ENCODE data around the gene ZNF438.
"Not testable (repeated sequence)": the region's sequence is repeated elsewhere in the genome, so short reads cannot be mapped to it uniquely, and the experiment has no call there.

The ZNF438 gene

DNA sequence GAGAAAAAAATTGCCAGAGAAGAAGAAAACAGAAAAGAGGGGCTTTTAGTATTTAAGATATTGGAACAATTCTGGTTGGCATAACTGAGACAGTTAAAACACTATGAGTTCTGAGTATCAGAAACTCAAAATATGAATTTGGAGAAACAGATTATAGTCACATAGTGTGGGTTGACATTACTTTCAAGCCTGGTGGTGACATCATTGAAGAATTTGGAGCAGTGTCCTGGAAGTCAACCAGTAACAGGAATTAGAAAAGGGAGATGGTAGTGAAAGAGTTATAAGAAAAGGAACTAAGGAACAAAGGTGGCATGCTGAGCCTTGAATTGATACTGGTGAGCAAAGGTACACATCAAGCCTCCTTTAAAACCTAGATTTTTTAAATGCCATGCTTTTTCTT lies 88.2 kb downstream of the ZNF438 start:
- no peak for DNase-seq (ENCODE audit: low spot score)

DNA sequence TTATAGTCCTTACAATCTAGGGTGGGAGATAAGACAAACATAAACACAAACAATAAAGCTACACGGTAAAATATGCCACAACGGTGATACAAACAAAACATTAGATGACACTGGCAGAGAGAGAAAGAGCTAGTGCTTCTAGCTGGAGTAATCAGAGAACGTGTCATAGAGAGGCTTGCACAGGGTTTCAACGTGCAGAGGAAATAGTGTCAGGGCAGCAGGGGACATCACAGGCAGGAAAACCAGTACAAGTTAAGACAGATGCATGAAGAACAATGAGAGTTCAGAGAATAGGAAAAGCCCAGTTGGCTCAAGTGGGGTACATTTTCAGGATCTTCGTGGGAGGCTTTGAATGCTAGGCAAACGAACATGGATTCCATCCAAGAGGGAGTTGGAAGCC lies 91.4 kb downstream of the ZNF438 start:
- no peak for DNase-seq (ENCODE audit: low spot score)

DNA sequence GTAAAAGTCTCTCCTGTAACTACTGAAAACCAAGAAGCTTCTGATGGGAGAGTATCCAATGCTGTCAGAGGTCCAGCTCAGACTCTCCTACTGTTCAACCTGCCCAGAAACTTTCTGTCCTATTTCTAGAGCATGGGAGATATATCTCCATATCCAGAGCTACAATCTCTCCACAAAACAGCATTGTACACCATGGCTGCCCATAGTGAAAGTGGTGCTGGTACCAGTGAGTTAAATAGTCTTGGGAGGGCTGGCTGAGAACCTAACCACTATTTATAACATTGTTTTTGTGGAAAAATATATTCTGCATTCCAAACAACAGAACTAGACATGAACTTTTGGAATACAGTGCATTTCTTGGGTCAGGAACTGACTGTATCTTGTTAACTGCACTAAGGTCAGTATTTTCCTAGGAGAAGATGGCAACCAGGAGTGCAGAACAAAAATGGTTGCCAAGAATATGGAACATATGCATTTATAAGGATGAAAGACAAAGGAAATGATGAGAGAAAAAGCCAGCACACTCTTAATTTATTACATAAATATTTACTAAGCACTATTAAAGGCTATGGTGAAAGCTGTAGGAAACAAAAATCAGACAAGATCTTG lies 91.9 kb downstream of the ZNF438 start:
- no peak for DNase-seq (ENCODE audit: low spot score)

DNA sequence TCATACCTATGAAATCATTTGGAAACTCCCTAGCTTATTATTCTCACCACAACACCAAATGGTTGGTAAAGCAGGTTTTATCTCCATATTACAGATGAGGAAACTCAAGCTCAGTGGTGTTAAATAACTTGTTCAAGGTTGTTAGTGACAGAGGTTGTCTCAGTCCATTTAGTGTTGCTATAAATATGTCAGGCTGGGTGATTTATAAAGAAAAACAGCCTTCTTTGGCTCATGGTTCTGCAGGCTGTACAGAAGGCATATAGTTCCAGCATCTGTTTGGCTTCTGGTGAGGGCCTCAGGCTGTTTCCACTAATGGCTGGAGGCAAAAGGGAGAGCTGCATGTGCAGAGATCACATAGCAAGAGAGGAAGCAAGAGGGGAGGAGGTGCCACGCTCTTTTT lies 96.6 kb downstream of the ZNF438 start:
- no peak for DNase-seq (ENCODE audit: low spot score)

DNA sequence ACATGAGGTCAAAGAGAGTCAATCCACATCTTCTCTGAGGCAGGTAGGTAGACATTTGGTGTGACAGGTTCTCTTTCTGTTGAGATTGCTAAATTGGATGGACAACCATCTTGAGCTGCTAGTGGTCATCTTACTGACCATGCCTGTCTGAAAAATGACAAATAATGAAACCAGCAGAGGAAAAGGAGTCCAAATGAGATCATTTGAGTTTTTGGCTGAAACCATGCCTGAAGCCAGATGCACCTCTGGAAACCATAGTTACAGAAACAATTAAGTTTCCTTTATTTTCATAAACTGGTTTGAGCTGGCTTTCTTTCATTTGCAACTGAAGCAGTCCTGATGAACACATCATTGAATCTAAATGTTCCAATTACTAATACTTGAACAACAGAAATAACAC lies 100.6 kb downstream of the ZNF438 start:
- DNase-seq (ENCODE audit: low spot score), result no peak

DNA sequence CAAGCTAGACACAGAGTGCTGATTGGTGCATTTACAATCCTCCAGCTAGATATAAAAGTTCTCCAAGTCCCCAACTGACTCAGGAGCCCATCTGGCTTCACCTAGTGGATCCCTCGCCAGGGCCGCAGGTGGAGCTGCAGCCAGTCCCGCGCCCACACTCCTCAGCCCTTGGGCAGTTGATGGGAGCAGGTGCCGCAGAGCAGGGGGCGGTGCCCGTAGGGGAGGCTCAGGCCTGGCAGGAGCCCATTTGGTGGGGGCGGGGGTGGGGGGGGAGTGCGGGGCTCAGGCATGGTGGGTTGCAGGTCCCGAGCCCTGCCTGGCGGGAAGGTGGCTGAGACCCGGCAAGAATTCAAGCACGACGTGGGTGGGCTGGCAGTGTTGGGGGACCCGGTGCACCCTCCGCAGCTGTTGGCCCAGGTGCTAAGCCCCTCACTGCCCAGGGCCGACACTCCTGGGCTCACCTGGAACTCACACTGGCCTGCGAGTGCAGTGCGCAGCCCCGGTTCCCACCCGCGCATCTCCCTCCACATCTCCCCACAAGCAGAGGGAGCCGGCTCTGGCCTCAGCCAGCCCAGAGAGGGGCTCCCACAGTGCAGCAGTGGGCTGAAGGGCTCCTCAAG lies 101.7 kb downstream of the ZNF438 start:
- no peak for DNase-seq (ENCODE audit: low spot score)

DNA sequence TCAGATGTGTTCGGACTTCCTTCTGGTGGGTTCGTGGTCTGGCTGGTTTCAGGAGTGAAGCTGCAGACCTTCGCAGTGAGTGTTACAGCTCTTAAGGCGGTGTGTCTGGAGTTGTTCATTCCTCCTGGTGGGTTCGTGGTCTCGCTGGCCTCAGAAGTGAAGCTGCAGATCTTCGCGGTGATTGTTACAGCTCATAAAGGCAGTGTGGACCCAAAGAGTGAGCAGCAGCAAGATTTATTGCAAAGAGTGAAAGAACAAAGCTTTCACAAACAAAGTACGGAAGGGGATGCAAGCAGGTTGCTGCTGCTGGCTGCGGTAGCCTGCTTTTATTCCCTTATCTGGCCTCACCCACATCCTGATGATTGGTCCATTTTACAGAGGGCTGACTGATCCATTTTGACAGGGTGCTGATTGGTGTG lies 102.3 kb downstream of the ZNF438 start:
- not testable (repeated sequence) for DNase-seq (ENCODE audit: low spot score)

DNA sequence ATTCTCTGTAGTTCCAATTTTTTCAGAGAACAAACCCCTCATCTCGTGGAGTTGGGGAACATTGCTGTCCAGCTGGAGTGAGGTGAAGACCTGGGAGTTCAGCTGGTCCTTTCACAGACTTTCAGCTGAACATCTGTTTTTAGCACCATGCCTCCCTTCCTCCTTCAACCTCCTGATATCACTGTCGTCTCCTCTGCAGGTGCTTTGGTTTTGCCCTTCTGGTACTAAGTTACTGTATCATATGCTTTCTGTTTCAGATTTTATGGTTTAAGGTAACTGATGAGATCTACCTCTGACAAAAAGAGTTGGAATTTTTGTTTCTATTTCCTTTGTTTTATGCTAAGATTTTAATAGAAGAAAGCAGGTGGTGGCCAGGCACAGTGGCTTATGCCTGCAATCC lies 102.9 kb downstream of the ZNF438 start:
- no peak for DNase-seq (ENCODE audit: low spot score)

DNA sequence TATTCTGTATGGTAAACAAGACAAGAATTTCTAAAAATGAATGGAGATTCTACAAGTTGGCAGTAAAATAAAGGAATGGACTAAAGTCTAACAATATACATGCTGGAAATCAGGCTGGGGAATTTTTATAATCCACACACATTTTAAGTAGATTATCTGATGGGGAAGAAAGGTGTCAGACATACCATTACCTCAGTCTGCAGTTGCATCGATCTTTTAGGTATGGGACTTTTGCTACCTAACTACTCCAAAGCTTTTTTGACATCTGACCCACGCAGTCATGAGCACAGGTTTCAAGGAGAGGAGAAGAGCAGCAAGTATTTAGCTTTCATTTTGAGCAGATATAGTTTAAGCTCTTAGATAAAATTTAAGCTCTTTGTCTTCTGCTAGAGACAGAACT lies 113.0 kb downstream of the ZNF438 start:
- DNase-seq (ENCODE audit: low spot score), result no peak

DNA sequence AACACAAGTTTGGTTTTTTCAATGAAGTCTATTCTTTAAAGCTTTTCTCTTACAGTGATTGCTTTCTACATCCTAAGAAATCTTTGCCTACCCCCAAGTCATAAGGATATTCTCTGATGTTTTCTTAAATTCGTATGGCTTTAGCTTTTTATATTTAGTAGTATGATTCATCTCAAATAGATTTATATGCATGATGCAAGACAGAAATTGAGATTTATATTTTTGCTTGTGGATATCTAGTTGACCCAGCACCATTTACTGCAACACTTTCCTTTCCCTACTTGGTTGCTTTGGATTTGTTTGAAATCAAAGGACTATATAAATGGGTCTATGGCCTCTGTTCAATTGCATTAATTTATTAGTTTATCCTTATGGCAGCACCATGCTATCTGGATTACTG lies 113.9 kb downstream of the ZNF438 start:
- DNase-seq (ENCODE audit: low spot score), result no peak

DNA sequence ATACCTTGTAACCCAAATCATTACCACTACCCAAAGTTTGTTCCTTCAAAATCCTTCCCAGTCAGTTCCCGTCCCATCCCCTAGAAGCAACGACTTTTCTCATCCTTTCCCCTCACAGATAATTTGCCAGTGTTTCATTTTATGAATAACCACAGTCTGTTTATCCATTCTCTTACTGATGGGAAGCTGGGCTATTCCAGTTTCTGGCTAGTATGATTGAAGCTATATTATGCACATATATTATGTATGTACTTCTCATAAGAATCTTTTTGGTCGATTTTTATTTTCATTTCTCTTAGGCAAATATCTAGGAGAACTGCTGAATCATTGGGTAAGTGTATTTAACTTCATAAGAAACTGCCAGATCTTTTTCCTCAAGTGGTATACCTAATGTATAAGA lies 114.6 kb downstream of the ZNF438 start:
- no peak for DNase-seq (ENCODE audit: low spot score)

DNA sequence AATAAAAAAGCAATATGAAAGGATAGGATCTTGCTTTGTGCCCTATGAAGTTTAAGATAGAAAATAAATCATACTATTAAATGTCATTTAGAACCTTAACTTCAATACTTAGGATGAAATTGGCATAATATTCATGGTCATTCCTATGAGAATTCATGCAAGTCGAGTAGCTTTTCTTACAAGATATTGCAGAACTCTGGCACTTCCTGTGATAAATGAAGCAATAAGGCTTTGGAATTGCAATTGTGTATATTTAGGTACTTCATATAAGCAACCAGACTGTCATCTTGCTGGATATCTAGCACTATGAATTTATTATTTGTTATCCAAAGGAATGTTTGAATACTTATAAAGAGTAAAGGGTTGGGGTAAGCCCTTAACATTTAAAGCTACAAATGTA lies 116.5 kb downstream of the ZNF438 start:
- no peak for DNase-seq (ENCODE audit: low spot score)

DNA sequence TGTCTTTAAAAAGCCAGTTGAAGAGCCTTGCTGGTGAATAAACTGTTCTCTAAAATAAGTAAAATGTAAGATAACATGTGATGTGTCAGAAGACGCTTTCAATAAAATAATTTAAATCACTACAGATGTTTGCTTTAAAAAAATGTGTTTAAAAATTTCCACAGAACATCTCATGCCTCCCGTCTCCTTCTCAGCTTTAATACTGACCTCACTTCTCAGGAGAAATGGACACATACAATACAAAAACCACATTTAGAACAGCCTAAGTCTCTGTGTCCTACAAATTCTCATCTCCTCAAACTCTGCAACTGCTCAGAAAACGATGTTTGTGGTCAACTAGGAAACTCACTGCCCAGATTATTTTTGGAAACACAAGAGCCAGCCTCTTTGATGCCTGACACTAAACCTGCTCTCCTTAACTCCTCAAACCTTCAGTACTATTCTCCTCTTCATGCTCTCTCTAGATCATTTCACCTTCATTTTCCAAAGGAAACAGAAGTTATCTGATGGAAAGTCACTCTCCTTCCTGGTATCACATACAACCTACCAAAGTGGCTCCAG lies 120.3 kb downstream of the ZNF438 start:
- DNase-seq (ENCODE audit: low spot score), result no peak

DNA sequence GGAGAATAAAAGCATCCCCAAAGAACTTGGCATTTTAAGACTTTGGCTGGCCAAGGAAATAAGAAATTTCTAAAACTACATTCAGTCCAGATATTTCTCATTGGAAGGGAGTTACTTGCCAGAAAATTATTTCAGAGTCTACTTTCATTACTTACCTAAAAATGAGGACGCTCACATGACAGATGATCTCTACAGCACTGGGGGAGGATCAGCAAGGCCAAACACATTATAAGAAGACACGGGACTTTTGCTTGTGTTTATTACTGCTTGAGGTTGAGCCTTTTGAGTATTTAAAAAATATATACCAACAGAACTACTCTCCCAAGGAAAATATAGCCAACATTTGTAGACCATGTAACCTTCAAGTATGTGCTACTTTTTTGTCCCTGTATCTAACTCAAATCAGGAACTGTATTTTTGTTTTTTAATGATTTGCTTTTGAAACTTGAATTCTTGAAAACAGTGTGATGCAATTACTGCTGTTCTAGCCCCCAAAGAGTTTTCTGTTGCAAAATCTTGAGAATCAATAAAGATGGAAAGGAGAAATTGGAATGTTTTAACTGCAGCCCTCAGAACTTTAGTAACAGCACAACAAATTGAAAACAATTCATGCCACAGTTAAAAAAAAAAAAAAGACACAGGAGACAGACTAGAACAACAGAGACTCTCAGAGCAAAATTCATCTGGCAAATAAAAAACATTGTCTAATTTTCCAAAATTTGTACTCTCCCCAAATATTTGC lies 128.1 kb downstream of the ZNF438 start:
- DNase-seq (ENCODE audit: low spot score), result no peak

DNA sequence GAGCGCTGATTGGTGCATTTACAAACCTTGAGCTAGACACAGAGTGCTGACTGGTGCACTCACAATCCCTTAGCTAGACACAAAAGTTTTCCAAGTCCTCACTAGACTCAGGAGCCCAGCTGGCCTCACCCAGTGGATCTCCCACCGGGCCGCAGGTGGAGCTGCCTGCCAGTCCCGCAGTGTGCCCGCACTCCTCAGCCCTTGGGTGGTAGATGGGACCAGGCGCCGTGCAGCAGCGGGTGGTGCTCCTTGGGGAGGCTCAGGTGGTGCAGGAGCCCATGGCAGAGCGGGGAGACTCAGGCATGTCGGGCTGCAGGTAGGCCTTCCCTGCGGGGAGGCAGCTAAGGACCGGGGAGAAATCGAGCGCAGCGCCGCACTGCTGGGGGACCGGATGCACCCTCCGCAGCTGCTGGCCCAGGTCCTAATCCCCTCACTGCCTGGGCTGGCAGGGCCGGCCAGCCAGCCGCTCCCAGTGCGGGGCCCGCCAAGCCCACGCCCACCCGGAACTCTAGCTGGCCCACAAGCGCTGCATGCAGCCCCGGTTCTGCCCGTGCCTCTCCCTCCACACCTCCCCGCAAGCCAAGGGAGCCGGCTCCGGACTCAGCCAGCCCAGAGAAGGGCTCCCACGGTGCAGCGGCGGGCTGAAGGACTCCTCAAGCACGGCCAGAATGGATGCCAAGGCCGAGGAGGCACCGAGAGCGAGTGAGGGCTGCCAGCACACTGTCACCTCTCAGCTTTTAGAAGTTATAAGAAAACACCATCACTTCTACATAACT lies 128.9 kb downstream of the ZNF438 start:
- DNase-seq (ENCODE audit: low spot score), result no peak

DNA sequence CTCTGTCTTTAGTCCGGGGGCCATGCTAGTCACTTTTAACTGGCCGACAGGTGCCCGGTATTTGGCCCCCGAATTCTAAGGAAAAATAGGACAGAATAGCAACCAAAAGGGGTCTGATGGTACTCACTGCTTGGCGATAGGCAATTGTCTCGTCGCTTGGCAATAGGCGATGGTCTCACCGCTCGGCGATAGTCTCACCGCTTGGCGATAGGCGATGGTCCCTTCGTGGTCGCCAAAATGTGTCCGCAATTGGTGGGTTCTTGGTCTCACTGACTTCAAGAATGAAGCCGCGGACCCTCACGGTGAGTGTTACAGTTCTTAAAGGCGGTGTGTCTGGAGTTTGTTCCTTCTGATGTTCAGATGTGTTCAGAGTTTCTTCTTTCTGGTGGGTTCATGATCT lies 130.2 kb downstream of the ZNF438 start:
- DNase-seq (ENCODE audit: low spot score), result not testable (repeated sequence)

DNA sequence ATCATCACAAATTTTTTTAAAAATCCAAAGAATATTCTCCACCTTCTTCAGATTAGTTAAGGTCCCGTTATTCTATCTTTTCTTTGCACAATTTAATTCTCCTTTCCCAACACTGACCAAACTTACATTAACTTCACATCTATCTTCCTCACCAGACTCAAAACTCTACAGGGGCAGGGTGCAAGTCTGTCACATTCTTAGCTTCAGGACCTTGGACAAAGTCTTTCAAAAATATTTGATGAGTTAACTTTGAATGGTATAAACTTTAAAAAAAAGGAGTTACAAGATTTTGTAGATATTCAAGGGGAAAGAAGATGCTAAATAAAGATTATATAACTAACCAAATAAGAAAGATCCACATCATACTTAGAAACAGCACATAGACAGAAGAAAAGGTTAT lies 132.7 kb downstream of the ZNF438 start:
- DNase-seq (ENCODE audit: low spot score), result no peak

DNA sequence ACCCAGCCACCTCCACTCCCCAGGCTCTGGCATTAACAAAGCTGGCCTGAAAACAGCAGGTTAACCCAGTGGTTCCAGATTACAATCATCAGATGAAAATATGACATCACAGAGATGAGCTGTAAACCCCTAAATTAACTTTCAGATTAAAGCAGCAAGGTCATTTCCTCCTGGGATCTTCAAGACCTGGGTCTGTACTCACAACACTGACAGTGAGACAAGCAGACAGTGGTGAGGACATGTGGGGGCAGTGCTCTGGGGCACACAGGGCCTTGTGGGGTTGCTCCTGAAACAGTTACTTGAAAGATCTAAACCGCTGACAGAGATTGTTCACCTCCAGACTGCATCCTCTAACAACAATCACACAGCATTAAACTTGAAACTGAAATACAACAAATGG lies 134.1 kb downstream of the ZNF438 start:
- DNase-seq (ENCODE audit: low spot score), result no peak

DNA sequence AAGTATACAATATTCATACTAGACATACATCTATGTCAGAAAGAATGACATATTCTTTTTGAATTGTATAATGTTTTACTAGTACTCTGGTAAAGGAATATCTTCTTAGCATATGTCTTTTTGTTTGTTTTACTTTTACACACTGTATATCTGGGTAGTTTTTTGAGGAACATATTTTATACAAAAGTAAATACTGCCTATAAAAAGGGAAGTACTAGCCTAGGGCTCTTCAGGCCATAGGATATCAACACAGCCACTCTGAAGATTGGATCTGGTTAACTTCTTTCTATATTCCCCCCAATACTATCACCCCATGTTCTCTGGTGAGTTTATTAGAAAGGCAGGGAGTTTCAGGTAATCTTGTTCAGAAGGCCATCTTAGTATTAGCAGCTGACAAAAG lies 134.6 kb downstream of the ZNF438 start:
- DNase-seq (ENCODE audit: low spot score), result no peak

DNA sequence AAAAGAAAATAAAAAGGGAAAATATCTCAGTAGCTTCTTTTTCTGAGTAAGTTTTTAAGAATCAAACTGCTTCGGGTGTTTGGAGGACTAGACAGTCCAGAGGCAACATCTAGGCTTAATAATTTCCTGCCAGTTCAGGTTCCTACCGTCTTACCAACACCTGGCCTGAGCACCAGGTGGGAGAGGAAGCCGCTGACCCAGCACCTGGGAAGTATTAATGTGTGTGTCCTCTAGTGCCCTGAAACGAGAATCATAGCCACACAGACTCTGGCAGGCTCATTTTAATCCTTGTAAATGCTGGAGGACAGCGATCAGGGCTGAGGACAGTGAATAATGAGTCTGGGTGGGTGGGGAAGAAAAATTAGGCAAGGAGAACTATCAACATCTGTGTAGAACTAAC lies 137.4 kb downstream of the ZNF438 start:
- no peak for DNase-seq (ENCODE audit: low spot score)

DNA sequence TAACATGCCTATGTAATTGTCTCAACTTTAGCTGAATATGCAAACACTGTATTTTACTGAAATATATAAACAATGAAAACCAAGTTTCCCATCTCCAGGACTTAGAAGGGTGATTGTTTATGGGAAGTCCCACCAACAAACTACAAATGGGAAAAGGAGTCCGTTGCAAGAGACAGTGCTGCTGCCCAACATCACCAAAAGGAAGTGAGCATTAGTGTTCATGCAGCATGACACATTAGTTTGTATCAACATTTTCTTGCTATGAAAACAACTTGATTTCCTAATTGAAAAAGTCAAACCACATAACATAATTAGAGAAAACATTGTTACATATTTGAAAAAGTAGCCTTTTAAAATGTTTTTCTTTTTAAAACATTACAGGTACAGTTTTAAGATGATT lies 138.5 kb downstream of the ZNF438 start:
- DNase-seq (ENCODE audit: low spot score), result no peak

DNA sequence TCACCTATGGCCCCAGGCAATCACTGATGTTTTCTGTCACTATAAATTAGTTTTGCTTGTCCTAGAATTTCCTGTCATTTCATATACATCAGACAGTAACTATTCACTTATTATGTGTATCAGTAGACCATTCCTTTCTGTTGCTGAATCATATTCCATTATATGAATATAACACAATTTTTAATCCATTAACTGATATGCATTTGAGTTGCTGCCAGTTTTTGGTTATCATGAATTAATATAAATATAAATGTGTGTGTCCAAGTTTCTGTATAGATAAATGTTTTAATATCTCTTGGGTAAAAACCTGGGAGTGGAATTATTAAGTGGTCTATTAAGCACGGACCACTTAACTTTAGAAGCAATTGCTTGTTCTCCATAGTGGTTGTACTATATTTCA lies 143.8 kb downstream of the ZNF438 start:
- DNase-seq (ENCODE audit: low spot score), result no peak

DNA sequence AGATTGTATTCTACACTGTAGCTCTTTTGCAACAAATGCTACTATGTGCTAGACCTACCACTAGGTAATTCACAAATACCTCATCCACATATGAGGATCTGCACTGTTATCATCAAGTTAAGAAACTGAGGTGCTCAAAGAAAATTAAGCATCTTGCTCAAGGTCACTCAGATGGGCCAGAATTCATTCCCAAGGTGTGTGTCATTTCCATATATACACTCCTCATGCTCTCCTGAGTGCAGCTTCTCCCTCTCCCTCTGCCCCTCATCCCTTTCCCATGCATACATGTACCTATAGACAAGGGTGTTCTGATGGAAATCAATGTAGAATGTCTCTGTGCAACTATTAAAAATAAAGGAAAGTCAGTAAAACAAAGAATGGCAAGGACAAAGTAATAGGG lies 146.2 kb downstream of the ZNF438 start:
- no peak for DNase-seq (ENCODE audit: low spot score)
